Muscle of arm (tissue), 12 donors: Measurements from ENCODE around the gene ACLY. TPM values are rescaled to one million over a fixed set of nuclear protein-coding genes. Genes with fewer than 3 reads are reported as not detected.
"Not testable (repeated sequence)": the region's sequence is repeated elsewhere in the genome, so short reads cannot be mapped to it uniquely, and the experiment has no call there.

ENCODE experiments used
- DNase-seq: peaks from one replicate; pipeline ENCODE4 v3.0.0-alpha.2; 2013
- polyA plus RNA-seq, 12 donors: library from polyadenylated mRNA; unstranded; fragments of 120-200 nt; gene quantifications; one replicate each; pipeline ENCODE4 v1.2.1, GENCODE V29; 2013; ENCODE audit not compliant: insufficient read length in 12 of 12

The ACLY gene
- polyA plus RNA-seq, 12 donors, result 43.2 to 72.6 (median 52.8) TPM; not detected in 1

GRCh38 chr17:41880130-41880529, 38.6 kb downstream of the ACLY start:
- DNase-seq, result no peak

- DNase-seq, result not testable (repeated sequence)
Observed at GRCh38 chr17:41874293-41874670, 44.5 kb downstream of the ACLY start.

DNA sequence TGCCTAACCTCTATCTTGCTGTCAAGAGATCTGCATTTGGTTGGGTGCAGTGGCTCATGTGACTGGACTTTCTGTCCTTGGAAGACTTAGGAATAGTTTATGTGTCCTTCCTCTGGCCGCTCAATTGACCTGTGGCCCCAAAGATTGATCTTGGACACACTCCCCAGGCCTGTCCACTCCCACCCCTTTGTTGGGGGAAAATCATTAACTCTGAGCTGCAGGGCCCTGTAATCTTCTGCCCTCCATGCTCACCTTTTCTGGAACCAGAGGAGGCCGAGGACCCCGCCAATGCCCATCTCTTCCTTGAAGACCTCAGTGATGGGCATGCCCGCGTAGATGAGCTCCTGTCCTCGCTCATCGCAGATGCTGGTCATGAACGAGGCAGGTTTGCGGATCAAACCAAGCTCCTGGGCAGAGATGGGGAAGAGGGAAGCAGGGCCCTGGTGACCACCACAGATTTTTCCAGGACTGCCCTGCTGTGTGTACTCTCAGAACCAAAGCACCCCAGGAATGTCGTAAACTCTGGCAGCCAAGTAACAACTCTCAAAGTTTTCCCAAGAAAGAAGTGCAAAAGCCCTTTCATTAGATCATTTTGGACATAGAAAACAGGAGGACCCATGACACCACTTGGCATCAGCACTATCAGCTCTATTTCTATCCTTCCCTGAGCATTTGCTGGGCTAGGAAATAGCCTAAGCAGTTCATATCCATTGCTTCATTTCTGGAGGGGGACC, 45.0 kb downstream of the ACLY start:
- no peak for DNase-seq

DNA sequence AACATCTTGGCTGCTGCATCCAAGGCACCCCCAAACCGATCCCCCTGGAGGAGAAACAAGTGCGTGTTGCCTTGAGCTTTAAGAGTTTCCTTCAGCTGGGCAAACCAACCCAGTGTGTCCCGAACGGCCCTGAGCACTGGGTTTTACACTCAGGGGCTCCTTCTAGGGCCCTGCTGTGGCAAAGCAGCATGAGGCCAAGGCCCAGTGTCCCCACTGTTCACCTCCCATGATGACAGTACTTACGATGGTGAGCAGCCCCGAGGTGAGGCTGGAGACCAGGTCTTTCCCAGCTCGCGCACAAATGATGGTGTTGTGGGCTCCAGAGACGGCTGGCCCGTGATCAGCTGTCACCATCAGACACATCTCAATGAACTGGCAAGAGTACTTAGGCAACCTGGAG, 47.0 kb downstream of the ACLY start:
- DNase-seq, result no peak

GRCh38 chr17:41870627-41871026, 48.1 kb downstream of the ACLY start:
- no peak for DNase-seq

DNA sequence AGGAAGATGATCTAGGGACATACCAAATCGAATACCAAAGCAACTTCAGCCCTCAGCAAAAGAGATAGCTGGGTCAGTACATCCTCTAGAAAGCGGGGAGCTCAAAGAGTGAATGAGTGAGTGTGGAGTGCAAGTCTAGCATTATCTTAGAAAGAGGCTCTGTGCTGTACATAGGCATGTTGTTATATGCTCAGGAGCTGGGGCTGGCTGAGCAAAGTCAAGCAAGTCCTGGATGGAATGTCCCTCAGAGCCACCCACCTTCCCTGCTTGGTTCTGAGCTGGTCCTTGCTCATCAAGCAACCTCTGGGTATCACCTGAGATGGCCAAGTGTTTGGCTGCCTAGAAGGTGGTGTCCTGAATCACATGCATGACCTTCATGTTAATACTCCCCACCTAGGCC, 48.7 kb downstream of the ACLY start:
- no peak for DNase-seq

DNA sequence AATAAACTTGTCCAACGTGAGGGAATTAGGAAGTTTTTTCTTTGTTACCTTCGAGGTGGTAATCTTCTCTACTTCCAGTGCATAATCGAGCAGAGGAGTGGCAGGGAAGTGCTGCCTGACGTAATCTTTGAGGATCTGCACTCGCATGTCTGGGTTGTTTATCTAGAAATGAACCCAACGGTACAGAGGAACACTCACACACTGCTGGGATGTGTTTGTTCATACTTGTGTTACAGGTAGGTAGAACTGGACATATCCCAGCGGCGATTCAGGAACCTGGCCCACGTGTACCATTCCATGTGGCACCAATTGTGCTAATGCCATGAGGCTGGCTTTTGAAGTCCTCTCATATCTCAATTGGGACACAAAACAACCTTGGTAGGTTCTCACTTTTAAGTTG, 49.3 kb downstream of the ACLY start:
- DNase-seq, result no peak

GRCh38 chr17:41868568-41868967, 50.2 kb downstream of the ACLY start:
- DNase-seq, result no peak

DNA sequence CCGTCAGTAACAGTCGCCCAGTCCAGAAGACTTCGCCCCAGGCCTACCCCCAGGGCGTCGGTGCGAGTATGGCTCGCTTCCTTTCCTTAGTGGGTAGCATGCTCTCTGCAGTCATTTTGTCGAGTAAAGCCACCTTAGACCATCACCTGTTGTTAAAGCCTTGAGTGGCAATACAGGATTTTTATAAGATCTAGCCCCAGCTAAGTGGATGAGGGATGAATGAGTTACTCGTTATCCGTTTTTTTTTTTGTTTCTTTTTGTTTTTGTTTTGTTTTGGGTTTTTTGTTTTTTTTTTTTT, 53.2 kb downstream of the ACLY start:
- DNase-seq, result no peak

GRCh38 chr17:41864836-41865595, 53.7 kb downstream of the ACLY start, which contains the start of gene KLHL11:
Gene KLHL11, minus strand, starts transcription at chr17:41865423. Its CDS starts 53 bp downstream, at chr17:41865370.
- DNase-seq, result peak; percentile 88

DNA sequence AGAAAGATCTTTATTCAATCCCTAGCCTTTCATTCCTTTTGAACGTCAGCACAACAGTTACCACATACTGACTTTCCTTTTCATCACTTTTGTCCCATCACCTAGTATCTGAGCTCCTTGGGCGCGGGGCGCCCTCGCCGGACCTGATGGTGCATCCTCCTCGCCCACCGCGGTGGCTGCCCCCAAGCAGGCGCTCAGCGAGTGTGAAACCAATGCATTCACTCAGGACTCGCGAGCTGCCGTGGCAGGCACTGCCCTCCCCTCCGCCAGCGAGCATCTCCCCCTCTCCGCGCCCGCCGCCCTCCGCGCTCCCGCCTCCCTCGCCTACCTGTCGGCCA, 54.3 kb downstream of the ACLY start:
- DNase-seq, result no peak

DNA sequence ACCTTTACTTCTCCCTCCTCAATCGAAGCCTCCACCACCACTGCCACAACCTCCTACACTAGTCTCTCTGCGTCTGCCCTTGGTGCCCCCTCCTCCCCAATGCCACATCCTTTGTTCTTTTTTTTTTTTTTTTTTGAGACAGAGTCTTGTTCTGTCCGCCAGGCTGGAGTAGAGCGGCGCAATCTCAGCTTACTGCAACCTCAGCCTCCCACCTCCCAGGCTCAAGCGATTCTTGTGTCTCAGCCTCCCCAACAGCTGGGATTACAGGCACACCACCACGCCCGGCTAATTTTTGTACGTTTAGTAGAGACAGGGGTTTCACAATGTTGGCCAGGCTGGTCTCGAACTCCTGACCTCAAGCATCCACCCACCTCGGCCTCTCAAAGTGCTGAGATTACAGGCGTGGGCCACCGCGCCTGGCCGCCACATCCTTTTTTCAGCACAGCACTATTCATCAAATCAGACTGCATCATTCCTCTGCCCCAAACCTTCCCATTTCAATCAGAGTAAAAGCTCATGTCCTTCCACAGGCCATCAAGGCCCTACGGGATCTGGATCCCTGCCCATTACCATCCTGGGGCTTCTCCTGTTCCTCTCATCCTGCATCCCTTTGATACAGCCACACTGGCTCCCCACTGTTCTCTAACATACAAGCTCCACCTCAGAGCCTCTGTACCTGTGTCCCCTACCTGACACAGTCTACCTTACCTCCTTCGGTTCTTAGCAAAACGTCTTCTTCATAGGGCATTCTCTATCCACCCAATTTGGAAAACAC, 55.5 kb downstream of the ACLY start:
- DNase-seq, result no peak

DNA sequence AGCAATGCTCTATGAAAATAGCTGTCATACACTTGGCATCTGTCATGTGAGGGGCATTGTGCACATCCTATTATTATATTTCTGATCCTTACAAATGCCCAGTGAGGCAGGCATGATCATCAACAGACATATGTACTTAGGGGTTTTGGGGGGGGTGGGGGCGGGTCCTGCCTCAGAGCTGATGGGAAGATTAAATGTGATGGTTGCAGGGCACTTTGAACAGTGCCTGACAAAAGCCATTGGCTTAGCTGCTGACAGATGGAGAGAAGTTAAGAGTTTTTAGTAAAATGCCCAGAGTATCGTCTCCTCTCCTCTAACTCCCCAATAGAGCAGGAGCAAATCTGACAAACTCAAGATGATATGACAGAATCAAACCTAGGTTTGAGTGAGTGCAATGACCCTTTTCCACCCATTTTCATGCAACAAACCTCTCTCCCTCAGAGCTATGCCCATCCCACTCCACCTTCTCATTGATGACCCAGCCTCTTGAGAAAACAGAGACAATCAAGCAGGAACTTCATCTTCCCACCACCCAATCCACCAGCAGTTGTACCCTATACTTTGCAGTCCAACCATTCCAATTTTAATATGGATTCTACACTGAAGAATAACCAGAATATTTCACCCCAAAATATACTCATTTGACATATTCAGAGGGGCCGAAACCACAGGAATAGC, 58.4 kb downstream of the ACLY start:
- no peak for DNase-seq

DNA sequence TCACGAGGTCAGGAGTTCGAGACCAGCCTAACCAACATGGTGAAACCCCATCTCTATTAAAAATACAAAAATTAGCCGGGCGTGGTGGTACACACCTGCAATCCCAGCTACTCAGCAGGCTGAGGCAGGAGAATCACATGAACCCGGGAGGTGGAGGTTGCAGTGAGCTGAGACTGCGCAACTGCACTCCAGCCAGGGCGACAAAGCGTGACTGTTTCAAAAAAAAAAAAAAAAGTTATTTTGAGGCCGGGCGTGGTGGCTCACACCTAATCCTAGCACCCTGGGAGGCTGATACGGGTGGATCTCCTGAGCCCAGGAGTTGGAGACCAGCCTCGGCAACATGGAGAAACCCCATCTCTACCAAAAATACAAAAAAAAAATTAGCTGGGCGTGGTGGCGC, 67.4 kb downstream of the ACLY start:
- DNase-seq, result not testable (repeated sequence)

DNA sequence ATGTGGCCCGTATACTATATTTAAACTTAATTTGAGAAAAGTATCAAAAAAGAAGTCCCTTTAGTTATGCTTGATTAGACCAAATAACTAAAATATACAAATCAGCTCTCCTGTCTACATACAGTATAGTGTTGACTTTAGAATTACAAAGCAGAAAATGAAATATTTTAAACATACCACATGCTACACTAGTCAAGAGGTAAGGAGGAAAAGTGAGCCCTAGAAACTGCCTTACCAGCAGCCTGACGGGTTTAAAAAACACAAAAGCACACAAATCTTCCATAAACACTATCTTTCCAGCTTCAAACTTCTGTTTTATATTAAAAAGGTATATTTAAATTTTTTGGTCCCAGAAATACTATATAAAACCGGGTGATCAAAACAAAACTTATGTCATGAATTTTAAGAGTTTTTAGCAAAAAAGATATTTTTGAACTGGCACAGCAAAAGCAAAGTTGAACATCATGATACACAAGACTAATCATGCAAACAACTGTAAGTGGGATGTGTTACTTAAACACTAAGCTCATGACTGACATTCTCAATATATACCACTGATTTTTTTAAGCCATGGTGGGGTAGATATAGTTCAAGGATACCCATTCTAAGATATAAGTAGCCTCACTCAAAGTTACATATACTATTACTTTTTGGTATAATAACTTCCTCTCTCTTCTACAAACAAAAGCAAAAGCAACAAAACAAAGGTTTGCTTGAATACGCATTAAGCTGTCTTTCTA, 69.3 kb downstream of the ACLY start:
- no peak for DNase-seq

DNA sequence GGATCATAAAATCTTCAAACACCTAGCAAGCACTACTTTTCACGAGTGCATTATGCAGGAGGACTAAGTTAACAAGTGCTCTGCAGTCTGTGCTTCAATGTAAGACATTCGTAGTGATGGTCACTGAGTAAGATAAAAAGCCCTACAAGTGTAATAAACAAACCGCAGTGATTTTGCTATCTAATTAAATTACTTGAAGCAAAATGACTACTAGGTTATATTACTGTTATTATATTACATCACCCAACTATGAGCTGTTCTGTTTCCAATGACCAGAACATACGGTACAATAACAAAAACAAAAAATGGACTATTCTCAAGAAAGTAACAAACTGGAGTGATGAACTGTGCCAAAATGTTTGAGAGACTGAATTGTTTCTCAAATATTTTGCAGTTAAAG, 70.0 kb downstream of the ACLY start:
- DNase-seq, result no peak

DNA sequence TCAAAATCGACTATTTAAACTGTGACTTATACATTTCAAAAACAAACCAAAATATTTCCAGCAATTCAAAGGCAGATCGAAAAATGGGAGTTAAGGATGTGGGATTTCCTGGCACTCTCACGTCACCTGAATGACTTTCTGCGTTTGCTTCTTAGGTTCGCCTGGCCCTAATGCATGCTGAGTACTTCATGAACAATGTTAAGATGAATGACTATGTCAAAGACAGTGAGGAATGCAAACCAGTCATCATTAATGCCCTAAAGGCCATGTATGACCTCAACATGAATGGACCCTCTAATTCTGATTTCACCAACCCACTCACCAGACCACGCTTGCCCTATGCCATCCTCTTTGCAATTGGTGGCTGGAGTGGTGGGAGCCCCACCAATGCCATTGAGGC, 73.8 kb downstream of the ACLY start:
- no peak for DNase-seq

GRCh38 chr17:41840781-41841180, 78.0 kb downstream of the ACLY start:
- DNase-seq, result not testable (repeated sequence)

- not testable (repeated sequence) for DNase-seq
Observed at GRCh38 chr17:41839448-41839847, 79.3 kb downstream of the ACLY start.

DNA sequence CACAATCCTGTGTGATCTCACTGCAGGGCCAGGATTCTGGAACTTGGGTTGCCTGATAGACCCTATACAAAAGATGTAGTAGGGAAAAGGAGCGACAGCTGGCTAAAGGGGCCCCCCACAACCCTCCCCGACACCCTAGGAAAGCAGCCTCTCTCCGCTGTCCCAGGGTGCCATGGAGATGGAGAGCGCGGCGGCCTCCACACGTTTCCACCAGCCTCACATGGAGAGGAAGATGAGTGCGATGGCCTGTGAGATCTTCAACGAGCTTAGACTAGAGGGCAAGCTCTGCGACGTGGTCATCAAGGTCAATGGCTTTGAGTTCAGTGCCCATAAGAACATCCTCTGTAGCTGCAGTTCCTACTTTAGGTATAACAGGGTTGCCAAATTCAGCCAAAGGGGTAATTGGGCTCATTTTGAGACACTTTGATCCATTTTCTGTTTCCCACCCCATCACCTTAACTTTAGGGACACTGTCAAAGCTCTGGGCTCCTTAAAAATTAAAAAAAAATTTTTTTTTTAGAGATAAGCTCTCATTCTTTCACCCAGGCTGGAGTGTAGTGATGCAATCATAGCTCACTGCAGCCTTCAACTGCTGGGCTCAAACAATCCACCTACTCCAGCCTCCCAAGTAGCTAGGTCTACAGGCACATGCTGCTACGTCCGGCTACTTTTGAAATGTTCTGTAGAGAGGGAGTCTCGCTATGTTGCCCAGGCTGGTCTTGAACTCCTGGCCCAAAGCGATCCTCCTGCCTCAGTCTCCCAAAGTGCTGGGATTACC, 80.8 kb downstream of the ACLY start, which contains the start of gene KLHL10:
Gene KLHL10, plus strand, starts transcription at position 65 of the 778 bp plus-strand sequence. Its CDS starts 108 bp downstream, at position 173.
- DNase-seq, result no peak
